ENCODE measurements around the gene PARL.
"Not testable (repeated sequence)": the region's sequence is repeated elsewhere in the genome, so short reads cannot be mapped to it uniquely, and the experiment has no call there.

PARL gene

GRCh38 chr3:183794452-183794851, 90.2 kb downstream of the PARL start:
- TF ChIP-seq FOXK2 (IDR thresholded peaks at IDR 0.05): no peak
- no peak for TF ChIP-seq L3MBTL2 (conservative IDR thresholded peaks at IDR 0.05)
- TF ChIP-seq ELF4 (IDR thresholded peaks at IDR 0.05): no peak
- DNase-seq (ENCODE audit: extremely low spot score): no peak
- CTCF ChIA-PET: no interaction called here
- POLR2A ChIA-PET: no interaction called here

GRCh38 chr3:183792976-183793375, 91.7 kb downstream of the PARL start:
- no peak for DNase-seq (ENCODE audit: extremely low spot score)
- POLR2A ChIA-PET: no interaction called here
- CTCF ChIA-PET: no interaction called here
- TF ChIP-seq HDGF (IDR thresholded peaks at IDR 0.05; ENCODE audit: borderline replicate concordance): no peak
- no peak for TF ChIP-seq CTBP1 (IDR thresholded peaks at IDR 0.05; ENCODE audit: borderline replicate concordance)
- TF ChIP-seq FOXA1 (IDR thresholded peaks at IDR 0.05): no peak
- TF ChIP-seq FOXM1 (IDR thresholded peaks at IDR 0.05; ENCODE audit: borderline replicate concordance): no peak
- TF ChIP-seq PKNOX1 (IDR thresholded peaks at IDR 0.05): no peak
- TF ChIP-seq FOXK2 (IDR thresholded peaks at IDR 0.05): no peak
- TF ChIP-seq ELF4 (IDR thresholded peaks at IDR 0.05): no peak
- no peak for TF ChIP-seq TARDBP (IDR thresholded peaks at IDR 0.05)
- TF ChIP-seq L3MBTL2 (conservative IDR thresholded peaks at IDR 0.05): no peak
- no peak for TF ChIP-seq SUZ12 (IDR thresholded peaks at IDR 0.05)
- no peak for TF ChIP-seq SP1 (IDR thresholded peaks at IDR 0.05)
- TF ChIP-seq ZNF384 (IDR thresholded peaks at IDR 0.05): no peak
- TF ChIP-seq BHLHE40 (IDR thresholded peaks at IDR 0.05; ENCODE audit: borderline replicate concordance): no peak
- TF ChIP-seq LEF1 (IDR thresholded peaks at IDR 0.05; ENCODE audit: borderline replicate concordance): no peak
- TF ChIP-seq NFRKB (IDR thresholded peaks at IDR 0.05): no peak
- TF ChIP-seq ARNT (IDR thresholded peaks at IDR 0.05): no peak

- ChIA-PET POLR2A (no interaction called here), CTCF (no interaction called here)
- TF ChIP-seq CTBP1 (IDR thresholded peaks at IDR 0.05; ENCODE audit: borderline replicate concordance) (no peak), SUZ12 (IDR thresholded peaks at IDR 0.05) (no peak), FOXA1 (IDR thresholded peaks at IDR 0.05) (no peak), HDGF (IDR thresholded peaks at IDR 0.05; ENCODE audit: borderline replicate concordance) (no peak), ELF4 (IDR thresholded peaks at IDR 0.05) (no peak), FOXK2 (IDR thresholded peaks at IDR 0.05) (no peak), SP1 (IDR thresholded peaks at IDR 0.05) (no peak), ARNT (IDR thresholded peaks at IDR 0.05) (no peak)
- DNase-seq (ENCODE audit: extremely low spot score): no peak
These were observed 94.0 kb downstream of the PARL start for GRCh38 chr3:183790700-183791099.

- POLR2A ChIA-PET: no interaction called here
- CTCF ChIA-PET: no interaction called here
- TF ChIP-seq PKNOX1 (IDR thresholded peaks at IDR 0.05) (no peak), ELF4 (IDR thresholded peaks at IDR 0.05) (no peak), CTBP1 (IDR thresholded peaks at IDR 0.05; ENCODE audit: borderline replicate concordance) (no peak), HDGF (IDR thresholded peaks at IDR 0.05; ENCODE audit: borderline replicate concordance) (no peak), FOXA1 (IDR thresholded peaks at IDR 0.05) (no peak), L3MBTL2 (conservative IDR thresholded peaks at IDR 0.05) (no peak), BHLHE40 (IDR thresholded peaks at IDR 0.05; ENCODE audit: borderline replicate concordance) (no peak), ARNT (IDR thresholded peaks at IDR 0.05) (no peak), SUZ12 (IDR thresholded peaks at IDR 0.05) (no peak), SP1 (IDR thresholded peaks at IDR 0.05) (no peak), ZNF384 (IDR thresholded peaks at IDR 0.05) (no peak)
- DNase-seq (ENCODE audit: extremely low spot score): no peak
These were observed 94.9 kb downstream of the PARL start for GRCh38 chr3:183789826-183790225.

- CTCF ChIA-PET; POLR2A ChIA-PET; DNase-seq (ENCODE audit: extremely low spot score): not testable (repeated sequence)
These were observed 100.2 kb downstream of the PARL start for GRCh38 chr3:183784503-183784902.

GRCh38 chr3:183782576-183783276, 102.0 kb downstream of the PARL start:
- TF ChIP-seq LEF1 (IDR thresholded peaks at IDR 0.05; ENCODE audit: borderline replicate concordance): no peak
- TF ChIP-seq ELF4 (IDR thresholded peaks at IDR 0.05): no peak
- no peak for TF ChIP-seq L3MBTL2 (conservative IDR thresholded peaks at IDR 0.05)
- no peak for TF ChIP-seq HDGF (IDR thresholded peaks at IDR 0.05; ENCODE audit: borderline replicate concordance)
- TF ChIP-seq ZNF384 (IDR thresholded peaks at IDR 0.05): no peak
- no peak for DNase-seq (ENCODE audit: extremely low spot score)
- POLR2A ChIA-PET: no interaction called here
- CTCF ChIA-PET: no interaction called here

GRCh38 chr3:183781246-183781645, 103.4 kb downstream of the PARL start:
- TF ChIP-seq FOXA1 (IDR thresholded peaks at IDR 0.05): no peak
- TF ChIP-seq PKNOX1 (IDR thresholded peaks at IDR 0.05): no peak
- no peak for TF ChIP-seq FOXK2 (IDR thresholded peaks at IDR 0.05)
- no peak for TF ChIP-seq FOXM1 (IDR thresholded peaks at IDR 0.05; ENCODE audit: borderline replicate concordance)
- TF ChIP-seq HDGF (IDR thresholded peaks at IDR 0.05; ENCODE audit: borderline replicate concordance): no peak
- no peak for TF ChIP-seq LEF1 (IDR thresholded peaks at IDR 0.05; ENCODE audit: borderline replicate concordance)
- TF ChIP-seq NFRKB (IDR thresholded peaks at IDR 0.05): no peak
- TF ChIP-seq ELF4 (IDR thresholded peaks at IDR 0.05): no peak
- no peak for TF ChIP-seq ARNT (IDR thresholded peaks at IDR 0.05)
- no peak for TF ChIP-seq ZNF384 (IDR thresholded peaks at IDR 0.05)
- no peak for TF ChIP-seq SP1 (IDR thresholded peaks at IDR 0.05)
- TF ChIP-seq CTBP1 (IDR thresholded peaks at IDR 0.05; ENCODE audit: borderline replicate concordance): no peak
- ChIA-PET CTCF (no interaction called here), POLR2A (no interaction called here)
- no peak for DNase-seq (ENCODE audit: extremely low spot score)

Data from HEK293T (cell line).